ENCODE measurements around the gene CPNE8.

DNA sequence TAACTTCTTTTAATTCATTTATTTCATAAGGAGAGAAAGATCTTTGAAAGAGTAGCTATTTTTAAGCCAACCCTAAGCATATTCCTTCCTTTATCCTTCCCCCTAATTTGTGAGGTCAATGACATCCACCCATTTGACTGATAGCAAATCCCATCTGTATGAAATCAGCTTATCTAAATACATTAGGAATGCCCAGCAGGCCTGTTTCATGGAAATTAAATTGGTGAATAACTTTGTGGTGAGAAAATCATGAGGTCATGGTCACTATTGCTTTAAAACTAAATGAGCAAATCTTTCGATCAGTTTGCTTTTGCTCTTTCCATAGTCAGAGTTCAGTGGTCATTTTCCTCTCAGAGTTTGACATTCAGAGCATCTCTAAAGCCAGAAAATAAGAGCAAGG, 256.6 kb downstream of the CPNE8 start:
- TF ChIP-seq, protein P1, sequence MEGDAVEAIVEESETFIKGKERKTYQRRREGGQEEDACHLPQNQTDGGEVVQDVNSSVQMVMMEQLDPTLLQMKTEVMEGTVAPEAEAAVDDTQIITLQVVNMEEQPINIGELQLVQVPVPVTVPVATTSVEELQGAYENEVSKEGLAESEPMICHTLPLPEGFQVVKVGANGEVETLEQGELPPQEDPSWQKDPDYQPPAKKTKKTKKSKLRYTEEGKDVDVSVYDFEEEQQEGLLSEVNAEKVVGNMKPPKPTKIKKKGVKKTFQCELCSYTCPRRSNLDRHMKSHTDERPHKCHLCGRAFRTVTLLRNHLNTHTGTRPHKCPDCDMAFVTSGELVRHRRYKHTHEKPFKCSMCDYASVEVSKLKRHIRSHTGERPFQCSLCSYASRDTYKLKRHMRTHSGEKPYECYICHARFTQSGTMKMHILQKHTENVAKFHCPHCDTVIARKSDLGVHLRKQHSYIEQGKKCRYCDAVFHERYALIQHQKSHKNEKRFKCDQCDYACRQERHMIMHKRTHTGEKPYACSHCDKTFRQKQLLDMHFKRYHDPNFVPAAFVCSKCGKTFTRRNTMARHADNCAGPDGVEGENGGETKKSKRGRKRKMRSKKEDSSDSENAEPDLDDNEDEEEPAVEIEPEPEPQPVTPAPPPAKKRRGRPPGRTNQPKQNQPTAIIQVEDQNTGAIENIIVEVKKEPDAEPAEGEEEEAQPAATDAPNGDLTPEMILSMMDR (IDR thresholded peaks at IDR 0.05; ENCODE audit: insufficient read depth, low read depth, low read length) = no peak
- no peak for TF ChIP-seq EZH2 (IDR thresholded peaks at IDR 0.05; ENCODE audit: insufficient read depth, low read length)
